GM18508 (cell line): ENCODE results near the gene LMF2.
"Not testable (repeated sequence)": the region's sequence is repeated elsewhere in the genome, so short reads cannot be mapped to it uniquely, and the experiment has no call there.

Experiments
- ATAC-seq: cut with Tn5 transposase; IDR thresholded peaks from one replicate; pipeline ENCODE4 v1.9.1; 2021; ENCODE audit warnings: moderate number of reproducible peaks; ENCODE audit not compliant: insufficient read depth, unreplicated experiment

Gene LMF2

DNA sequence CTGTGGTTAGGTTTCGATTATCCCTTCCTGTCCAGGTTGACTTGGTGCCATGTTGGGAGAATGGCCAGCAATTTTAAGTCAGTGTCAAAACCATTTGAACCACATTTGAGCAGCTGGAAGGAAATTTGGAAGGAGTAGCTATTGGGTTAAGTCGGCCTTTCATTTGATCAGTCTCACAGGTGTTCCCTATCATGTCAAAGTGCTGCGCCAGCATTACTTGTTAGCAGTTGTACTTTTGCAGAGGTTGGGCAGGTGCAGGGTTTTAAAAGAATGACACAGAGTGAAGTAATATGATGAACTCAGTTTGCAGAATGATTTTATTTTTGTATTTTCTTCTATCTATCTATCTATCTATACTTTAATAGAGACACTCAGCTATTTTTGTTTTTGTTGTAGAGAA is 28.7 kb upstream of the LMF2 start:
- ATAC-seq: no peak

DNA sequence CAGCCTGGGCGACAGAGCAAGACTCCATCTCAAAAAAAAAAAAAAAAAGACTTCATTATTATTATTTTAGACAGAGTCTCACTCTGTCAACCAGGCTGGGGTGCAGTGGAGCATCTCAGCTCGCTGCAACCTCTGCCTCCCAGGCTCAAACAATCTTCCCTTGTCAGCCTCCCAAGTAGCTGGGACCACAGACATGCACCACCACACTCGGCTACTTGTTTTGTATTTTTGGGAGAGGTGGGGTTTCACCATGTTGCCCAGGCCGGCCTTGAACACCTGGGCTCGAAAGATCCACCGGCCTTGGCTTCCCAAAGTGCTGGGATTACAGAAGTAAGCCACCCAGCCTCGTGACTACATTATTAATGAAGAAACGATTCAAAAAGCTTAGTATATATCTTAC is 27.6 kb upstream of the LMF2 start:
- no peak for ATAC-seq

DNA sequence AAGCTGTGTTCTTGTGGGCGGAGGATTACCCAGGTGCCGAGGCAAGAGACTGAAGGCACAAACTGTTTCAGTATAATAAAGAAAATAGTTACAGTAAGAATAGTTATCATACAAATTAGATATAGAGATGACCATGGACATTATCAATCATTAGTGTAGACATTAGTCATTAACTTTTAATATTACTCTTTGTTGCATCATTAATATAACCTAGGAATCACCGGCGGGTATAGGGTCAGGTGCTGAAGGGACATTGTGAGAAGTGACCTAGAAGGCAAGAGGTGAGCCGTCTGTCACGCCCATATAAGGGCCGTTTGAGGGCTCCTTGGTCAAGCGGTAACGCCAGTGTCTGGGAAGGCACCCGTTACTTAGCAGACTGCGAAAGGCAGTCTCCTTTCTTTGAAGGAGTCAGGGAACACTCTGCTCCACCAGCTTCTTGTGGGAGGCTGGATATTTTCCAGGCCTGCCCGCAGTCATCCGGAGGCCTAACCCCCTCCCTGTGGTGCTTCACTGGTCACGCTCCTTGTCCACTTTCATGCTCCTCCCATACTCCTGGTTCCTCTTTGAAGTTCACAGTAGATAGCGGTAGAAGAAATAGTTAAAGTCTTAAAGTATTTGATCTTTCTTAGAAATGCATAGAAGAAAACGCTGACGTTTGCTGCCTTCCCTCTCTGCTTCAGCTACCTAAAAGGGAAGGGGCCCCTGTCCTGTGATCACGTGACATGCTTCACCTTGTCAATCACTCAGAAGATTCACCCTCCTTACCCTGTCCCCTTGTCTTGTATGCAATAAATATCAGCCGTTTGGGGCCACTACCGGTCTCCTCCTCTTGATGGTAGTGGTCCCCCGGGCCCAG is 26.6 kb upstream of the LMF2 start:
- not testable (repeated sequence) for ATAC-seq

DNA sequence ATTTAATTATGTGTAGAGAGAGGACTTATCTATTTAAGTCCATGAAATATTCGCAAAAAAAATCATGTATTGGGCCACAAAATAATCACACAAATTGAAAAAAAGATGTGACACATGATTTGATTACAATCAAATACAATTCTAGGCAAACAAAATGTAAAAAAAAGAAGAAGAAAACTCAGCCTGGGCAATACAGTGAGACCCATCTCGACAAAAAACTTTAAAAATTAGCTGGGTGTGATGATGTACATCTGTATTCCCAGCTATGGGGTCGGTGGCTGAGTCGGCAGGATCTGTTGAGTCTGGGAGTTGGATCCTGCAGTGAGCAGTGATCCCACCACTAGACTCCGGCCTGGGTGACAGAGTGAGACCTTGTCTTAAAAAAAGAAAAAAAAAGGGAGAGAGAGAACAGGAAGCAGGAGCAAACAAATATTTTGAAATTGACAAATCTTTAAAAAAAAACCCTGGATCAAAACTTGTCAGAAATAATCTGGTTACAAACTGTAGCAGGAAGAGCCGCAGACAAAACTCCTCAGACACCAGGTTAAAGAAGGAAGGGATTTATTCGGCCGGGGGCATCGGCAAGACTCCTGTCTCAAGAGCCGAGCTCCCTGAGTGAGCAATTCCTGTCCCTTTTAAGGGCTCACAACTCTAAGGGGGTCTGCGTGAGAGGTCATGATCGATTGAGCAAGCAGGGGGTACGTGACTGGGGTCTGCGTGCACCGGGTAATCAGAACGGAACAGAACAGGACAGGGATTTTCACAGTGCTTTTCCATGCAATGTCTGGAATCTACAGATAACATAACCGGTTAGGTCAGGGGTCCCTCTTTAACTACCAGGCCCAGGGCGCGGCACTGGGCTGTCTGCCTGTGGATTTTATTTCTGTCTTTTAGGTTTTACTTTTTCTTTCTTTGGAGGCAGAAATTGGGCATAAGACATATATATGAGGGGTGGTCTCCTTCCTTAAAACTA is 25.6 kb upstream of the LMF2 start:
- no peak for ATAC-seq

DNA sequence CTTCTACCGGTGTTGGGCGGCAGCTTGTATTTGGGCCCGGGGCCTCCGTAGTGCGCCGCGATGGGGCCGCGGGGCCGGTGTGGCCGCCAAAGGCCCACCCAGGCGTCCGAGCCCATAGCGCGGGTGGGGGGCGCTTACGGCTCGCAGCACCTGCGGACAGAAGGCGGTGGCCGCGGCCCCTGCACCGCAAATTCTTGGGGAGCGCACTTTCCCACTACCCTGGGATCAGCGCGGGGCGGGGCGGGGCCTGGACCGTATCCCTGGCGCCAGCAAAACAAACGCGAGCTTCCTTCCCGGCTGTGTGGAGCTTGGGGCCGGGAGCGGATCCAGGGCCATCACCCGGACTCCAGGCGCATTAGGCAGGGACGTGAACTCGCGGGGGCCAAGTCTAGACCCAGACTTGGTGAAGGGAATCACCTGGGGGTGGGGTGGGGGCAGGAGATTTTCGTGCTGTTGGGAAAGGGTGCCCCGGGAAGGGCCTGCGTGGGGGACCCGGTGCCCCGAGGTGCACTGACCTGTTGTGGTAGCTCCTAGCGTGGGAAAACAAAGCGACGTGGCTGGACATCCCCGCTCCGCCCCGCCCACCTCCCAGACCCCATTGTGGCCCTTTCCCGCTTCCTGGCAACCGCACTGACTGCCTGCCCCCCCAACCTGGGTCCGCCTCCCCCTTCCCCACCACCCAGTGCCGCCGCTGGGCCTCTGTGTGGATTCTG is 24.6 kb upstream of the LMF2 start:
- no peak for ATAC-seq

DNA sequence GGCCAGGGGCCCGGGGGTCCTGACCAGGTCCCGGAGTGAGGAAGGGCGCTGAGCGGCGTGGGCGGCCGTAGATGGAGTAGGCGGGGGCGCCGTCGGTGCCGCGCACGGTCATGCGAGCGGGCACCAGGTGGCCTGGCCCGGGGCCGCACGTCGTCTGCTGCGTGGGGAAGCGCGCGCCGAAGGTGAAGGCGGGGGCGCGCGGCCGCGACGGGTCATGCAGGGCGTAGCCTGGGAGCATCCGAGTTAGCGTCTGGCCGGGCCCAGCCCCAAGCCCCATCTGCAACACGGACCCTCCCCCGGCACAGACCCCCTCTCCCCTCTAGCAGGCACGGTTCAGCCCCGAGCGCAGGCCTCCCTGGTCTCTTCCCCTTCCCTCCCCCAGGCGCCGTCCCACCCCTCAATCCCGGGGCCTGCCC is 24.1 kb upstream of the LMF2 start:
- ATAC-seq: no peak

DNA sequence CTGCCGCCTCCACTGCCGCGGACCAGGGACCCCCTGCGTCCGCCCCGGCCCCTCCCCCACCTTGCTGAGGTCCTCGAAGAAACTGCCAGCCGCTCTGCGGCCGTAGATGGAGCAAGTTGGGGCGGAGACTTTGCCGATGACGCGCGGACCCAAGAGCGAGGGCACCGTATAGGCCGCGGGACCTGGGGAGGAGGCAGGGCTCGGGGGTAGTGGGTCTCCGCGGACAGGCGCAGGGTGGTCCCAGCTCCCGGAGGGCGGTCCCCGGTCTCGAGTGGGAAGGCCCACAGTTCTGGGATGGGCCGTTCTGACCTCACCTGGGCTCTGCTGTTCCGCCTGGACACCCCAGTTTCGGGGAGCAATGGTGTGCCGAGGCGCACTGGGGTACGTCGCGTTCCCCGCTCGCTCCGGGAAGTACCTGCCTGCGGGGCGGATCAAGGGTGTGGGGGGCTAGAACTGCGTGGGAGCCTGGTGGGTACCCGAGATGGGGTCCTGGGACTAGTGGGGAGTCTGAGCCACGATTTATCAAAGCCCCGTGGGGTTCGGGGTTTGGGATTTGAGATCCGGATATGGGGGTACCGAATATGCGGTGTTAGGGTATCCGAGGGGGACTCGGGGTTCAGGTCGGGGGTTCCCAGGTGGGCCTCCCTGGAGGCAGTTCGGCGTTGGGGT is 23.5 kb upstream of the LMF2 start:
- no peak for ATAC-seq

DNA sequence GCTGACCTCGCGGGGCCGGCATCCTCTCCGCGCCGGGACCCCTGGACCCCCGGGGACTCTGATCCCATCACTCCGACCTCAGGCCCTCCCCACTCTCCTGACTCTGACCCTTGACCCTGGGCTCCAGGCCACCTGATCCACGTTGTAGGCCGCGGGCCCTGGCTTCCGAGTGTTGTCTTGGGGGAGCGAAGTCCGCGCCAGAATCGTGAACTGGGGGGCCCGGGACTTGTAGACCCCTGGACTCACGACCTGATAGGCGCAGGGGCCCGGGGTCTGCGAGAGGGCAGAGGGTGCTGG is 23.0 kb upstream of the LMF2 start:
- no peak for ATAC-seq

DNA sequence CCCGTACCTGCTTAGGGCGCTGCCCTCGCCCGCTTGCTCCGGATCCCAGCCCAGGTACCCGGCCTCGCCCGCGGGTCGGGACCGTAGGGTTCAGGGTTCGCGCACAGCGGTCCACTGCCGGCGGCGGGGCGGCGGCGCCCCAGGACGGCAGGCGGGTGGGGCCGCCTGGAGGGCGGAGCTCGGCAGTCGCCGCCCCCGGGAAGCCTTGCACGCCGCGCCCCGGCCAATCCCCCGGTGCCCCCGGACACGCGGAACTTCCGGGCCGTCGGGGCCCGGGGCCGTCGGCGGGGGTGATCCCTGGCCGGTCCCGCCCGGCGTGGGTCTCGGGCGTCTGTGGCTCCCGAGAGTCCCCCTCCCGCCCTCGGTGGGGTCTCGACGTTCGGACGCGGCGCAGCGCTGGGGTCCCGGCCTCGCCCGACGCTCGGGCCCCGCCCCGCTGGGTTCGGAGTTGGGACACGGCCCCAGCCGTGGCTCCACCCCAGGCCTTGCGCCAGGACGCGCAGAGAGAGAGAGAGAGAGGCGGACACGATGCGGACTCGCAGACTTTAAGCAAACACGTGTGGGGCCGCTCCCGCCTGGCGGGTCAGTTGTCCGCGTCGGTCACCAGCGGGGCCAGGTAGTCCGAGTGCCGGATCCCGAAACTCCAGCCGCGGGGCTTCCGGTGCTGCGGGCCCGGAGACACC is 22.5 kb upstream of the LMF2 start, which contains the start of gene TYMP:
TYMP (minus strand) TSS at position 116 of the 683 bp plus-strand sequence. CDS start 303 bp downstream, outside the sequence.
- ATAC-seq: no peak

DNA sequence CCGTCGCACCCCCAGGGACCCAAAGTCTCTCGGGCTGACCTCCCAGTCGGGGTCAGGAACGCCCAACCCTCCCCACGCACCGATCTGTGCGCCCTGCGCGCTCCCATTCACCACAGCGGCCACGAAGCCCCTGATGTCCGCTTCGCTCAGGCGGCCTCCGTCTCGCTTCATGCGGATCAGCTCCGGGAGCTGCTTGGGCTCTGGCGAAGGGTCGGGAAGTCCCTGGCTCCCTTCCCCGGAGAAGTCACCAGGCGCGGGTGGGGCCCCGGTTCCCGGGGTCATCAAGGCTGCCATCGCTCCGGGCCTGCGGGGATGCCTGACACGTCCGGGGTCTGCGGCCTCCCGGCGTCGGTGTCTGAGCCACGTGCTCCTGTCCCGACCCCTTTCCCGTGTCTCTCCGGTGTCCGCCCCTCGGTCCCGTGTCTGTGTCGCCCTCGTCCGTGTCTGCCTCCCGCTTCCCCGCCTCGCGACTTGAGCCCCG is 22.0 kb upstream of the LMF2 start:
- no peak for ATAC-seq

DNA sequence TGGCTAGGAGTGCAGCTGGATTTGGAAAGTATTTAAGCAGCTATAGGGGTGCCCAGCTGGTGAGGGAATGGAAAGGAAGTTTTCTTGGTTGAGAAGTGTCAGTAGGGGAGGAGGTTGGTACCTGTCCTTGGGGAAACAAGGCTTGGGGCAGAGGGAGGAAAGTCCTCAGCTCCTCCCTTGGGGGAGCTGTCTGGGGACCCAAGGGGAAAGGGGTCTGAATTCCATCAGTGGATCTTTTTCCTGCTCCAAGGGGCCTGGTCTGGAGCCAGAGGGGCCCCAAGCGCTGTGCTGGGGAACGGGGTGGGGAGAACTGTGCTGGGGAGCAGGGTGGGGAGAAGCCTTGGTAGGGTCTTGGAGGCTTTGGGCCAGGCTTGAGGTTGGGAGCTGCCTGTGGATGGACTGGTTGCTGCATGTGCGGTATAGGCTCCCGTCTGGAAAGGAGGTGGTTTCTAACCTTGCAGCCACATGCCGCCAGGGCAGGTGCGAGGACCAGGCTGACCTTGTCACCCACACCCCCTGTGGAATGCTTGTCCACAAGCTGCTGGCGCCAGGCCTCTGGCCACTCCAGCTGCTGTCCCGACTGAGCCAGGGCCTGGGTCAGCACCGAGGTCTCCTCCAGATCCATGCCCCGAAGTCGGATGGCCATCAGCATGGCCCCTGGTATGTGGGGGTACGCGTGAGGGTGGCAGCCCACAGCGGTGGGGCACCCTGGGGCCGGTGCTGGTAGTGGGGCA is 21.3 kb upstream of the LMF2 start:
- no peak for ATAC-seq

DNA sequence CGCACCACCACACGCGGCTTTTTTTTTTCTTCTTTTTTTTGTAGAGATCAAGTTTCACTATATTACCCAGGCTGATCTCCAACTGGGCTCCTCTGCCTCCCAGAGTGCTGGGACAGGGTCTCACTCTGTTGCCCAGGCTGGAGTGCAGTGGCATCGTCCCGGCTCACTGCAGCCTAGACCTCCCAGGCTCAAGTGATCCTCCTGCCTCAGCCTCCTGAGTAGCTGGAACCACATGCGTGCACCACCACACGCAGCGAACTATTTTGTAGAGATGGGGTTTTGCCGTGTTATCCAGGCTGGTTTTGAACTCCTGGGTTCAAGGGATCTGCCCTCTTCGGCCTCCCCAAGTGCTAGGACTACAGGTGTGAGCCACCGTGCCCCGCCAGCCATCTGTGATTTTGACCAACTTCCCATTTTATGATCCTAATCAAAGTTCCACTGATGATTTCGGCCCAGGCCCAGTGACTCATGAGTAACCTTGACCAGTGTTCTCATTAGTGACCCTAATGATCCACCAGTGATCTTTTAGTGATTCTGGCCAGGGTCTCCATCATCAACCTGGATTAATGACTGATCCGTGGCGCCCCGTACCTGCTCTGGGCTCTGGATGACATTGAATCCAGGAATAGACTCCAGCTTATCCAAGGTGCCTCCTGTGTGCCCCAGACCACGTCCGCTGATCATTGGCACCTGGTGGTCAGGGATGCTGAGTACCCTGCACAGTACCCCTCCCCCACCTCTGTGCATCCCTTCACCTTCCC is 20.6 kb upstream of the LMF2 start:
- ATAC-seq: no peak

DNA sequence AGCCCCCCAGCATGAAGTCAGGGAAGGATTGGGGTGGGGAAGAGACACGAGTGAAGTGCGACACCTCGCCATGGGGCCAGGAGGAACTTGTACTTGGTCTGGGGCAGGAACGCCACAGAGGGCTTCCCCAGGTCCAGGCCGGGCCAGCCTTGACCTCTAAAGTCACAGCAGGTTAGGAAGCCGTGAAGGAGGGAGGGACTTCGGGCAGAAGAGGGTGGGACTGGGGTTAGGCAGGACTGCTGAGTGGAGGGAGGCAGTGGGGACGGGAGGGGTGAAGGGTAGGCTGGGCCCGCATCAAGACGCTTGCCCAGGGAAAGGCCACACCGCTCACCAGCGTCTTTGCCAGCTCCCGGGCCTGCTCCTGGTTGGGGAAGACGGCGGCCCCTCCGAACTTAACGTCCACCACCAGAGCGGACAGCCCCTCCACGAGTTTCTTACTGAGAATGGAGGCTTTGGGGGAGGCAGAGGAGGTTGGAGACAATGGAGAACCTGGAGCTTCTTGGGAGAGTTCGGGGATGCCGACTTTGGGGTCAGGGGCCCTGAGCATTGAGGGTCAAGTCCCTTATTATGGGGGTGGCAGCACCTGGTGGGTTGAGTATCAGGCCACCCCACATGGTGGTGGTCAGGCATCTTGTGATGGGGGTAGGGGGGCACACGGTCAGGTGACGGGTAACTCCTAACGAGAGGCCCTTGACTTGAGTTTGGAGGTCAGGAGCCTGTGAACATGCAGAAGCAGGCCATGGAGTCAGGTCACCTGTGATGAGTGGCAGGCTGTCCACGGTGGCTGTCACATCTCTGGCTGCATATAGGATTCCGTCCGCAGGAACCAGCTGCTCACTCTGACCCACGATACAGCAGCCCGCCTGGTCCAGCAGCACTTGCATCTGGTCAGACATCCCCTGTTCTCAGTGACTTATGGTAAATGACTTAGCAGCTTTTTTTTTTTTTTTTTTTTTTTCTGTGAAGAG is 19.6 kb upstream of the LMF2 start:
- ATAC-seq: no peak

DNA sequence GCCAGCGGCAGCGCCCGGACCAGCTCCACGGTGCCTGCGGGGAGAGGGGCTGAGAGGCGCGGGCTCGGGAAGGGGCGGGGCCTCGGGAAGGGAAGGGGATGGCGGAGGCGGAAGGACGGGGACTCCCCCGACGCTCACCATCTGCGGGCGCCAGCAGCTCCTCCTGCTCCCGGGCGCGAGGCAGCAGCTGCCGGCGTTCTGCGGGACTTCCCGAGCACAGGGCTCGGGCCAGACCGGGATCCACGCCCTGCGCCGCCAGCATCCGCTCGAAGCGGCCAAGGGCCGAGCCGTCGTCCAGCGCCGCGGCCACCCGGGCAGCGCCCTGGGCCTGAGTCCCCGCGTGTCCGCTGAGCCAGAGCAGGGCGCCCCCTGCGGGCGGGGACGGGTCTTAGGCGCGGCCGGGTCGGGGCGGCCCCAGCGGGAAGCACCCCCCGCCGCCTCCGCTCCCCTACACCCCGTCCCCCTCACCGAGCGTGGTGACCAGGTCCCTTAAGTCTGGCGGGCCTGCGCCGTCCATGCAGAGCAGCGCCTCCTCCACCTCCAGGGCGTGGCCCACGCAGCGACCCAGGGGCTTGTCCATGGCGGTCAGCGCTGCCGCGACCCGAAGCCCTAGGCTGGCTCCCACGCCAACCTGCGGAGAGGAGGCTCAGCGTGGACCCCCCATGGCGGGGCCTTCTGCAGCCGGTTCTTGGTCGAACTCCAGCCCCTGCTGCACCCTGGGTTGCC is 18.8 kb upstream of the LMF2 start:
- ATAC-seq: no peak

DNA sequence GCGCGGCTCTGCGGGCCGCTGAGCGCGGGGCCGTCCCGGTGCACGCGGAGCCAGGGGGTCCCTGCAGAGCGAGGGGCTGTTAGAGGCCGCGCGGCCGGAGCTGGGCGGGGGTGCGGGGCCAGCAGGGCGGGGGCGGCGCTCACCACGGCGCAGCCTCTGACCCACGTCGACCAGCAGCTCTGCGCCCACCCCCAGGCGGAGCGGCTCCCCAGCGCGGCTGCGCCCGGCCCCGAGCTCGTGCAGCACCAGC is 18.3 kb upstream of the LMF2 start:
- ATAC-seq: no peak

DNA sequence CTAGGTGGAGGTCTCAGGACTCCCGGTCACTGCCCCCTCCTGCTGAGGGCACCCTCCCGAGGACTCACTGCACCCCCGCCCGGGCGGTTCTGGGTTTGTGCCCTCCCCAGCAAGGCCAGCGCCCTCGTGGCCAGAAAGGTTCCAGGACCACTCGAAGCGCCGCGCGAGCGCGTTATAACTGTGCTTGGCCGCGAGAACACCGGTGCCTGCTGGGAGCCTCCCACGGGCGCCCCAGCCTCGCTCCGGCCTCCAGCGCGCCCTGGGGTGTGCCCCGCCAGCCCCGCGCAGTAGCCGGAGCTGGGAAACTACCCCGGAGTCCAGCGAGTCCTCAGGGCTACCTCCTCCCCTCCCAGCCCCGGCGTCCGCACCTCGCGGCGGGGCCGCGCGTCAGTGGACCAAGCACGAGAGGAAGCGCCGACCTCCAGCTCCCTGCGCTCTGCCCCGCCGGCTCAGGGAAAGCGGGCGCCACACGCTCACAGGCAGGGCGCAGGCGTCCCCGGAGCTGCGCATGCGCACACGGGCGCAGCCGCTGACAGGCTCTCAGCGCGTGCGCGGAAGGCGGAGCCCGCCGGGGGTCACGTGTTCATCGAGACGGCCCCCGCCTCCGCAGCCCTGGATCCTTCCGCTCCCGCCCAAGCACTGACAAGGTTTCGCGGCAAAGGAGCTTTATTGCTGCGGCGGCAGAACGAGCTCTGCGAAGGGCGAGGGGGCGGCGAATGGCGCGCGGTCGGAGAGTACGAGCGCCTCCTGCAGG is 17.8 kb upstream of the LMF2 start, which contains the start of gene SCO2:
SCO2 (minus strand) TSS at position 495 of the 754 bp plus-strand sequence. CDS start 1,187 bp downstream, outside the sequence.
- ATAC-seq: no peak
